LNCaP clone FGC (cell line): Measurements from ENCODE around the gene ZNF555.

ENCODE experiments used
- DNase-seq: peaks from one replicate; pipeline ENCODE4 v3.0.0-alpha.2; 2011; ENCODE audit warnings: low read depth
- H3K4me3 ChIP-seq: 2 replicates; pipeline ENCODE4 v1.5.1; 2011; ENCODE audit warnings: mild to moderate bottlenecking, low read depth, low read length, control low read depth
- CTCF ChIP-seq: IDR thresholded peaks from 2 replicates; pipeline ENCODE4 v1.5.1; 2012; ENCODE audit warnings: mild to moderate bottlenecking; ENCODE audit not compliant: control insufficient read depth, insufficient read depth; ENCODE audit errors: extremely low read depth

The ZNF555 gene

DNA sequence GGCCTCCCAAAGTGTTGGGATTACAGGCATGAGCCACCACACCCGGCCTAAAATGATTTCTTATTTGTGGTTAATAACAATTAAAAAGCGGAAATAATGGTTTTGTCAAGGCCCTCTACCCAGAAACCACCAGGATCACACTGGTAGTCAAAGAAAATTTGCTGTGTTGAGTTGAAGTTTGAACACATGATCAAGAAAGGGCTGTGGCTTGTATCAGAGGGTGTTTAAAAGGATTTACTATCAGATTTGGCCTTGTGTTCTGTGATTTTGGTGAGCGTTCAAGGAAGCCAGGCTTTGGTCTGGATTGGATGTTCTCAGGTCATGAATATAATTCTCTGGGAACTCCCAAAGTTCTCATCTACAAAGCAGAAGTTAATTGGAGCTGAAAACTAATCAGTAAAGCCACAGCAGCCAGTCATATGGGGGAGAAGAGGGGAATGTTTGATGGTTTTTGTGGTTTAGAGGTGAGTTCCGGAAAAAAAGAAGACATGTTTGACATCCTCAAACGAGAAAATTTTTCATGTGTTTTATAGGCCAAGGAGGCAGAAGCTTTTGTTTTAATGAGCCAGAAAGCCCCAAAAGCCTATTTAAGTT is 15.3 kb downstream of the ZNF555 start:
- DNase-seq, result no peak
- no peak overlapping the region for H3K4me3 ChIP-seq
- no peak for TF ChIP-seq CTCF

- no peak overlapping the region for H3K4me3 ChIP-seq
- no peak for DNase-seq
- TF ChIP-seq CTCF, result no peak
Observed at GRCh38 chr19:2858864-2859263, 17.6 kb downstream of the ZNF555 start.

DNA sequence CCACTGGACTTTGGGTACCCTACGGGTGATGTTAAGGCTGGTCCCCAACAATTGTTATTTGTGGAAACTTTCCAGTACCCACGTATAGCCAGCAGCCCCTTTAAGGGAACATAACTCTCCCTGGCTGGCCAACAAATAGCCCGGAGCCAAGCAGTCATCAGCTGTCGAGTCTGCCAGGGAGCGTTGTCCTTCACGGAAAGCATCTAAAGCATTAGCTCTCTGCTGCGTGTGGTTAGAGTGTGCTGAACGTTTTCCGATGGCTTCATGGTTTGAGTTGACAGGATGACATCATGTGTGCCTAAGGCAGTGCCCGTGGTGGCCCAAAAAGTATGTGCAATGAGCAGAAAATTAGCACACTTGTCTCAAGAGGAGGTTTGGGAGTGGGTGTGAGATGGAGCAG is 22.5 kb downstream of the ZNF555 start:
- no peak for TF ChIP-seq CTCF
- no peak for DNase-seq
- H3K4me3 ChIP-seq, result no peak overlapping the region

DNA sequence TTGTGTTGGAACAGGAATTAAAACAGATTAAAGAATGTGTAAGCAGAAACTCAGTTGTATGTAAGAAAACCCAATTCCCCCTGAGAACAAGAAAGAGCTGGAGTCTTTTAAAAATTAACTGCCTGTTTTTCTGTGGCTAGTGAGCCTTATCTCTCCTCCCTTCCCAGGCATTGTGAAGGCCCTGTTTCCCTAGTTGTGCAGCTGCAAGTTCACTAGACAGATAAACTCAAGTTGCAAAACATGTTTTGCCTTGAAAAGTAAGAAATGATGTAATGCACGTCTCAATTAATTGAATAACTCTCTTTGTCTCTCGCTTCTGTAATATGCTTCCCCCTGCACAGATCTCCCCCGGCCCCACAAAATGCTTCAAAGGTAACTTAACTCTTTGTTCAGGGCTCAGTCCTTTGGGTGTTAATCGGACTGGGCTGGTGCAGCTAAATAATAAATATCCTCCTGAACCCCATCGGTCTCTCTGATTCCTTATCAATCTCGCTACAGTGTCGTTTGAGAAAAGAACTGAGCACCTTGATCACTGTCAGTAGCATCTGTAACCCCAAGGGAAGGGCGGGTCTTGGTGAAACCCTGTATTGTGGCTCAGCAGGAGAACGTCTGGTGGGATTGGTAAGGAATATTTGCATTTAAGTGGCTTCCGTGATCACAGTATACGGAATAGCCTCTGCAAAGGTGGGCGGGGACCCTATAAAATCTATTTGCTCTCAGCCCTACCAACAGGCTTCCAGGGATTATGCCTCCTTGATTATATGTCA is 24.2 kb downstream of the ZNF555 start:
- no peak for TF ChIP-seq CTCF
- H3K4me3 ChIP-seq, result no peak overlapping the region
- DNase-seq, result no peak

- no peak overlapping the region for H3K4me3 ChIP-seq
- no peak for TF ChIP-seq CTCF
- DNase-seq, result no peak
Observed at GRCh38 chr19:2866495-2867024, 25.3 kb downstream of the ZNF555 start.

DNA sequence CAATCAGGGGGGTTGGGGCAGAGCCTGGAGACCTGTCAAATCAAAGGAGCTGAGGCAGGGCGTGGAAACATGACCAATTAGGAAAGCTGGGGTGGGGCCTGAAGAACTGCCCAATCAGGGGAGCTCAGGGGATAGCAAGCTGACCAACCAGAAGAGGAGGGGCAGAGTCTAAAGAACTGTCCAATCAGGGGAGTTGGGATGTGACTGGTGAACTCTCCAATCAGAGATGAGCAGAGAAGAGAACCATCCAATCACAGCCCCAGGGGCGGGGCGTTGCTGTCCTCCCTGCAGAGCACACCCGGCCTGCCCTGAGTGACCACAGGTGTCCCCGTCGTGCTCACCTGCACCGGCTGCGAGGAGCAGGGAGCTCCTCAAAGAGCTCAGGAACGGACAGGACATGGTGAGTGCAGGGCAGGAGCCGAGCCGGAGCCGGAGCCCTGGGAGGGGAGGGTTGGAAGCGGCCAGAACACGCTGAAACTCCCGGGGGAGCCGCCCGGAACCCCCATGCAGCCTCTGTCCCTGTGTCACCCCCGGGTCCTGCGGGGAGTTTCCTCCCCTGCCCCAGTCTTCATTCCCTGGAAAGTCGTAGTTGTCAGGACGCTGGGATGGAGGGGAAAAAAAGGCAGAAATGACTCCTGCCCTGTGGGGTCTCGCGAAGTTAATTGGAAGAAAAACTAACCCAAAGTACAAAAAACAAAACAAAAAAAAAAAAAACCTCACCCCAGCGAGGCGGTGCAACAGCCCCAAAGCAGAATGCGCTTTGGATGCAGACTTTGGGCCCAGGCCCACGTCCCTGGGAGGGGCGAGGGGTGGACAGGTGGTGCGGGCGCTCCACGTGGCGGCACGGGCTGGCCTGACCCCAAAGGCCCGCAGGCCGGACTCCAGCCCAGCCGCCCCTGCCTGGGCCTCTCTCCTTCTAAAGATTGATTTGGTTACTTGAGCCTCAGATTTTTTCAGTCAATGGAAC is 26.0 kb downstream of the ZNF555 start, which contains the start of gene ZNF556:
Gene ZNF556, plus strand, starts transcription at position 311 of the 967 bp plus-strand sequence. Its CDS starts 87 bp downstream, at position 398.
- peak; percentile 59 for DNase-seq
- H3K4me3 ChIP-seq, result peak within 1 kb of the TSS; percentile 37
- TF ChIP-seq CTCF, result no peak
